Measurements from ENCODE around the gene ZFP92.
"Not testable (repeated sequence)": the region's sequence is repeated elsewhere in the genome, so short reads cannot be mapped to it uniquely, and the experiment has no call there.

ZFP92 gene, protein sequence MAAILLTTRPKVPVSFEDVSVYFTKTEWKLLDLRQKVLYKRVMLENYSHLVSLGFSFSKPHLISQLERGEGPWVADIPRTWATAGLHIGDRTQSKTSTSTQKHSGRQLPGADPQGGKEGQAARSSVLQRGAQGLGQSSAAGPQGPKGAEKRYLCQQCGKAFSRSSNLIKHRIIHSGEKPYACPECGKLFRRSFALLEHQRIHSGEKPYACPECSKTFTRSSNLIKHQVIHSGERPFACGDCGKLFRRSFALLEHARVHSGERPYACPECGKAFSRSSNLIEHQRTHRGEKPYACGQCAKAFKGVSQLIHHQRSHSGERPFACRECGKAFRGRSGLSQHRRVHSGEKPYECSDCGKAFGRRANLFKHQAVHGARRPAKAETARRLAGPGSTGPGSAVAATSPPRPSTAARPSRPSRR

DNA sequence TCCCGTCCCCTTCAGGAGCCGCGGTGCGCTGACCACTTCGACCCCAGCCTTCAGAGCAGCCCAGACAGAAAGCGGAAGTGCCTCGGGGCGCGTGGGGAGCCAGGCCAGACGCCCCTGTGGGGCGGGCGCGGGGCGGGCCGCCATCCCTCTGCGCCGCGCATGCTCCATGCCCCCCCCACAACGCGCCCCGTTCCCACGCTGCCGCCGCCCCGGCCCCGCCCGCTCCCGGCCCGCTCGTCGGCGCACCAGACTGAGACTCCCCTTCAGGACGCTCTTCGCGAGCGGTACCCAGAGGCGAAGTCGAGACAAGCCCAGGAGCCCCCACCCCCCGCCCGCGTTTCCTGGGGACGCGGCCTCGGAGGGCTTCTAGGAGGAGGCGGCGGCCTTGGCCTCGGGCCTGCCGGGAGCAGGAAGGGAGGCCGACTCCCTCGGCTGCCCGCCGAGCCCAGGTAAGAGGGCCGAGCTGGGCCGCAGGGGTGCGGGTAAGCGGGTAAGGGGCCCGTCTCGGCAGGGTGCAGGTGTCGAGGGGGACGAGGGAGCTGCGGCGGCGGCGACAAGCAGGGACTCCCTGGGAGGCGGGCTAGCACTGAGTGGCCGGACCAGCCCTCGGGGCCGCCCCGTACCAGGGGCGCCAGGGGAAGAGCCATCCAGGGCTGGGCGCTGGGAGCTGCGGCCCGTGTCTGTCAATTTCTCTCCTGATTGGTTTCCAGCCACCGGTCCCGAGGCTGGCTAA lies at the start of gene ZFP92:
ZFP92 (plus strand) TSS at position 218 of the 733 bp plus-strand sequence. CDS start 6,851 bp downstream, outside the sequence.
- no peak for DNase-seq

DNA sequence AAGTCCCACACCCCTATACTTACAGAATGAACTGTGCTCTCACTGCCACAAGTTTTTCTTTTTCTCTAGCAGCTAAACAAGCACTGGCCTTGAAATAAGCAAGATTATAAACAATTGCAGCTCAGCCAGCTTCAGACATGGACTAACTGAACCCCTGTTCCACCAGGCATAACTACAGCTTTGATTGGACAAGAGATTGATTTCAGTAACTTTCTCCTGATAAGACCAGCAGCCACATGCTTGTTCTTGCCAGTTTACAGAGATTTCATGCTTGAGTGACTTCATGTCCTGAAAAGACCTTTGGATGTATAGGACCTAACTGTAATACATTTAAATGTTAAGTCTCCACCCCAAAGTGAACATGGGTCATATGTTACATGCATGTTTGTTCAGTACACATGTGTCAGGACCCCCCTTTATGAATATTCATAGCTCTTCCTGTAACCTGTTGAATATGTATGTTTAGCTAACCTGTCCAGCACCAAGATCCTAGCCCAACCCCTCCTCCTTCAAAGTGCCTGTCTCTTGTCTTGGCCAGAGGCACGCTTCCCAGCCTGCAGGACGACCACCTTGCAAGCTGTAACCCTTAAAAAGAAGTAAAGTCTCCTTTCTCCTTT lies 49.4 kb upstream of the ZFP92 start:
- no peak for DNase-seq

DNA sequence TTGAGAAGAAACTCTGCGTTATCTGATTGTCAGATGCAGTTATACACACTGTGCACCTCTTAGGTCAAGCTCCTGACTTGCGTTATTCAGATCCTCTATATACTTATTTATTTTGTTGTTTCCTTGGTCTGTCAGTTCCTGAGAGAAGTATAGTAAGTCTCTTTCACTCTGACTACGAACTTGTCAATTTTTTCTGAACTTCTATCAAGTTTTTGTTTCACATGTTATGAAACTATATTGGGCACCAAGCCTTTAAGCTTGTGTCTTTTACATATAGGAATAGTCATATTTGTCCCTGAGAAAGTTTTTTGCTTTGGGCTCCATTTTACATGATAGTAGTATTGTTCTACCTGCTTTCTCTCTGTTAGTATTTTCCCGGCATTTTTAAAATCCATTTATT lies 45.6 kb upstream of the ZFP92 start:
- DNase-seq: no peak

DNA sequence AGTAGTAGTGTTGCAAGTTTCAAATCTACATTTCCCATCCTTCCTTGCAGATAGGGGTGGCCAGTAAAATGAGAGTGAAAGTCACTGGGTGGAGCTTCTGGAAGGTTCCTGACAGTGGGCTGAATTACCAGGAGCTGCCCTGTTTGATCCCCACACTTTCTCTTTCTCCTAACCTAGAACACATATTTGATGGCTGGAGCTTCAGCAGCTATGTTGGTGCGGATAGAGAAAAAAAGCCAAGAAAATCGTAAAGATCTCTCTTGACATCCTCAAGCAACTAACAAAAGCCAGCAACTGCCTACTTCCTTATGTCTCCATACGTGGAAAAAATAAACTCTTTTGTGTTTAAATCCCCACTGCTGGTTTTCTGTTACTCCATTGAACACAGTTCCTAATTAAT lies 45.2 kb upstream of the ZFP92 start:
- DNase-seq: no peak

DNA sequence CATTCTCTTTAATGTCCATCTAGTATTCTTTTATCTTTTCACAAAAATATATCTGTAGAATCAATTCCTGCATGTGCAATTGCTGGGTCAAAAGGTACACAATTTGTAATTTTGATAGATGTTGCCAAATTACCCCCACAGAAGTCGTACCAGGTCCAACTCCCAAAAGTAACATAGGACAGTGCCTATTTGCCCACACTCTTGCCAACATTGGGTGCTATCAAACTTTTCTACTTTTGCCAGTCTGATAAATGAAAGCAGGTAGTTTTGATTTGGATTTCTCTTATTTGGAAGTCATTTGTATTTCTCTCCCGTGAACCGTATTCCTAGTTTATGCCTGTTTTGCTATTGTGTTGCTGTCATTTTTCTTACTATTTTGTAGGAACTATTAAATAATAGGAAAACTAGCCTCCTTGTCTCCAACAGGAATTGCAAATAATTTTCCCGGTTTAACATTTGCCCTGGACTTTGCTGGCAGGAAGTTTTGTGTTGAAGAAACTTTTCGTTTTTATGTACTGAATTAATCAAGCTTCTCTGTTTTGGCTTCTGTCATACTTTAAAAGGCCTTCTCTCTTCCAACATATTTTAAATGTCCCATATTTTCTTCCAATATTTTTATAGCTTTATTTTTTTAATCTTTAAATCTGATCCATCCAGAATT lies 44.3 kb upstream of the ZFP92 start:
- DNase-seq: no peak

DNA sequence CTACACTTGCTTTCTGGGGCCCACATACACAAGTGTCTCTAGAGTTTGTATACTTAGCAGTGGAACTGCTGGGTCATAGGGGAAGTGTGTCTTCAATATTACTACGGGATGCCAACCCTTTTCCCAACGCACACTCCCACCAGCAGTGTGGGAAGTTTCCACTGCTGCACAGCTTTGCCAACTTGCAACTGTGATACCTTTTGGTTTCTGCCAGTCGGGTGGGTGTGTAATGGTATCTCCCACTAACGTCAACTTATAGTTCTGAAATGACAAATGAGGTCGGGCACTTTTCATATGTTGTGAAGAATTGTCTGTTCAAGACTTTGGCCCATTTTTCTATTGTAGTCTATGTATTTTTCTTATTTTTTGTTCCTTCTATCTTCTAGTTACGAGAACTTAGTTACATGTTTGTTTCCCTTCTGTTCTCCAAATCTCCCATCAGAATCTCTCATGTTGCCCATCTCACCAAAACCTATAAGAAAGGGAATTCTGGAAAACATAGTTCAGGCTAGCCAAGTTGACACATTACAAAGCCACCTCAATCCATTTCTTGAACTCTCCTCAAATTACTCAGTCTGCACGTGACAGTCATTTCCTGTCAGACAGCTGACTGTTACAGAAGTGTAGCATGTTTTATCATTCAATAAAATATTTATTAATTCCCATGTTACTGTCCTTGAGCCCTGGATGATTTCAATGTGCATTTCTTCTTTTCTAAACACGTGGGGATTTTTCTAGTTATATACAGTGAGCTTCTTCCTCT lies 40.8 kb upstream of the ZFP92 start:
- no peak for DNase-seq

DNA sequence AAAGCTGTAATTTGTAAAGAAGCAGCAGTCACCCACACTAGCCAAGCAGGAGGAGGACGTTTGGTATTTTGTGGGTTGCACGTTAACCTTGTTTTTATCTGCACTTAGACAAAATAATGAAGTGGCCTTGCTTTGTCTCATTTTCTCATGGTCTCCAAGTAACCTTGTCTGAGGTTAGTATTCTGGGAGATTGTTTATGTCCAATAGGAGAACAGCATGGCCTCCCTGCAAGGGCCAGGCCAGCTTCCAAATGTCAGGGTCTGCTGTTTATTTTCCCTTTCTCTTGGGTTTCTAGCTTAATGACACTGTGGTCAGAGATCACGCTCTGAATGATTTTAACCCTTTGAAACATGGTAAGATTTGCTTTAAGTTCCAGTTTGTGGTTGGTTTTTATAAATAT lies 40.0 kb upstream of the ZFP92 start:
- no peak for DNase-seq

DNA sequence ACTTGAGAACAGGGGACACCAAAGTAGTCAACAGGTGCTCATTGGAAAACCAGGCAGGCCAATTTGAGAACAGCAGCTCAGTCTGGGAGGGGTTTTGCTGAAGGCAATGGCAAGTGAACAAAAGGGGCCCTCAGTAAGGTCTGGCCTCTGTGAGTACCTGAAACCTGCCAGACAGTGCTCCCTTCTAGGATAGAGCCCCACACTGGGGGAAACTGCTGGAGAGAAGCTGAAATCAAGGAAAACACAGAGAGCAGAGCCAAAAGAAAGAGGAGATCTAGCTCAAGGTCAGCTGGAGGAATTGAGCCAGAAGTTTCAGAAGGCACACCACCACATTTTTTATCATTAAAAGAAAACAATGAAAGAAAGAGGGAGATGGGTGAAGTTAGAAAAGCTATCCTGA lies 38.3 kb upstream of the ZFP92 start:
- no peak for DNase-seq

DNA sequence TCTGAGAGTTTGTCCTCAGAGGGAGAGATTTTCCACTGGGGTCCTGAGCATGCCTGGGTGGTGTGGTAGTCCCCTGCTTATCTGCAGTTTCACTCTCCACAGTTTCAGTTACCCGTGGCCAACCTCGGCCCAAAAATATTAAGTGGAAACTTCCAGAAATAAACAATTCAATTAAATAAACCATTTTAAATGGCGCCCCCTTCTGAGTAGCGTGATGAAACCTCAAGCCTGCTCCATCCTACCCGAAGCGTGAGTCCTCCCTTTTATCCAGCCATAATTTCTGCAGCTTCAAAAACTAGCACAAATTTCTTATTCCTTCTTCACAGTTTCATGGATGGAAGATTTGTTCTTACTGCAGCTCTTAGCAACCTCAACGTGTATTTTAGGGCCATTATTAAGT lies 36.8 kb upstream of the ZFP92 start:
- no peak for DNase-seq

DNA sequence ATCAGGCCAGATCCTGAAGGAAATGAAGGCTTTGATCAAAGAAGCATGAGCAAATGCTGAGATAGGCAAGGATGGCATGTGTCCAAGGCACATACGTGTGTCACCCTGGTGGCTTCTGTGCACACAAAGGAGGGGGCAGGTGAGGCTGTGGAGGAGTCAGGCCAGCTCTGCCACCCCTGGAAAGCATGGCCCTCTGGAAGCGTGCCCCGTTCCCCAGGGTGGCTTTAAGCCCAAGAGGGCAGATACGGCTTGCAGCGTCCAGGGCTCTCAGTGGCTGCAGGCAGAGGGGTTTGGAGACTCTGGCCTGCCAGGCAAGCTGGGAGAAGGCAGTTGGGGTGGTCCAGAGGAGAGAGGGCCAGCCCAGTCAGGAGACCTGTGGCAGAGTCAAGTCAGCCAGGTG lies 35.7 kb upstream of the ZFP92 start:
- DNase-seq: no peak

DNA sequence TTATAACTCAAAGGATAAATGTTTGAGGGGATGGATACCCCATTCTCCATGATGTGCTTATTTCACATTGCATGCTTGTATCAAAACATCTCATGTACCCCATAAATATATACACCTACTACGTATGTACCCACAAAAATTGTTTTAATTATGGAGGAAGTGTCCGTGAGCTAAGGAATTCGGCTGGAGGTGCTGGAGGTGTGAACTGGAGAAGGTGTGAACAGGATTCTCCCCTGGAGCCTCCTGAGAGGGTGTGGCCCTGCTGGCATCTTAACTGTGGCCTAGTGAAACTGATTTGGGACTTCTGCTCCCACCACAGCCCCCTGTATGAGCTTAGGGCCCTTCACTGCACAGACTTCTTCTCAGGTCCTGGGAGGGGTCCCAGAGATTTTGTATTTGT lies 33.5 kb upstream of the ZFP92 start:
- DNase-seq: no peak

DNA sequence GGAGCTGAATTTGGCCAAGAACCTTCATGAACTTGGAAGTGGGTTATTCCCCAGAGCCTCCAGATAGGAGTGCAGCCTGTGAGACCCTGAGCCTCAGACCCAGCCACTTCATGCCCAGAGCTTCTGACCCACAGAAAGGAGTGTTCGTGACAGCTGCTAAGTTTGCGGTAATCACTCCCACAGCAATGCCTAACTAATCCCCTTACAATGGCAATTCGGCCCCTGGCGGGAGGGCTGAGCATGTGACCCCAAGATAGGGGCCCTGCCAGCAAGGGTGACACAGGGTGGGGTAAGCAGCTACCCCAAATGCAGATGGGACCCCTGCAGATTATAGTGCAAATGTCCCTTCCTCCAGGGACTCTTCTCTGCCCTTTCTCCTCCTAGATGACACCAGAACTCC lies 32.7 kb upstream of the ZFP92 start:
- no peak for DNase-seq

DNA sequence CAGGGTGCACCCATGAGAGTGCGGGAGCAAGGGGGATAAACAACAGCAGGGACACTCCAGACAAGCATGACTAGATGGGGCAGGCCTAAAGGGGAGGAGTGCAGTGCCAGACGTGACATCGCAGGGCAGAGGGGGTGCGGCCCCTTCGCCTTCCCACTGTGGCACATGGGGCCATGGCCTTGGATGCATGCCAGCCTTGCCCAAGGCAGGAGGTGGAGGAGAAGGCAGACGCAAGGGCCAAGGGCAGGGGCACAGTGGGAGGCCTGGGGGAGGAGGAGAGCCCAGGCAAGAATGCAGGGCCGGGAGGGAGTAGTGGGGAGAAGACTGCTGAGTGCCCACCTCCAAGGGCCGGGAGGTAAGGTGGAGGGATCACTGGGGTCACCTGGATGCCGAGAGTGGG lies 31.8 kb upstream of the ZFP92 start:
- DNase-seq: no peak

DNA sequence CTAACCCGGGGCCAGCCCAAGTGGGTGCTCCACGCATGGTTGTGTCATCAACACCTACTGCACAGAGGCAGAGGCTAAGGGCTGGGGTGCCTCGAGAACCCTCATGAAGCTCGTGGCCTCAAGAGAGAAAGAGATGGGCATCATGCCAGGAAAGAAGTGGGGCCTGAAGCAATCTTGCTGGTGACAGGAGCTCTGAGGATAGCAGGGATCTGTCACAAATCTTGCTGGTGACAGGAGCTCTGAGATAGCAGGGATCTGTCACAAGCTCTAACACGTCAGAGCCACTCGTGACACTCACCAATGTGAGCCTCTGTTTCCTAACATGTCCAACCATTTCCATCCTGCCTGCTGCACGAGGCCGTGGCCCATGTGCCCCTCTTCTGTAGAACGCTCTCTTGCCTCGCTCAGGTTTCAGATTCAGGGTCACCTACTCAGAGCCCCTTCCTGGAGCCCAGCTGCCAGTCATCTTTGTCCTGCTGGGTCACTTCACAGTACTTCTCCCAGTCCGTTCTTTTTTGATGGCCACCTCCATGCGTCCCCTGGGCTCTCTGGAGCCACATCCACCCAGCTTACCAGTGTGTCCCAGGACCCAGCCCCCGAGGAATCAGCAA lies 31.2 kb upstream of the ZFP92 start:
- DNase-seq: no peak

DNA sequence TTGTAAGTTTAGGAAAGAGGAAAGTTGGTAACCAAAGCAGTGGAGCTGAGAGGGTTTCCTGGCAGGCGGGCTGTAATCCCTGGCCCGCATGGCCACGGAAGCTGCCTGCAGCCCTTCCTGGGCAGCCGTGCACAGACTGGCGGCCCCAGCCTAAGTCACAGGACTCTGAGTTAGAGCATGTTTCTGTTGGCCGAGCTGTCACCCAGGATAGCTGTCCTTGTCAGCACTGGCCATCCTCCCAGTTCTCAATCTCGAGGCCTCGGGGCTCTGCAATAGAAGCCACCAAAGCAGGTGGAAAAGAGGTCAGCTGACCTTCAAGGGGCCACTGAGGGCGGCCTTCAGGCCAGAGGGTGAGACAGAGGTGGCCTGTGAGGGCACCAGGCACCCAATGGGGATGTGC lies 30.6 kb upstream of the ZFP92 start:
- no peak for DNase-seq

DNA sequence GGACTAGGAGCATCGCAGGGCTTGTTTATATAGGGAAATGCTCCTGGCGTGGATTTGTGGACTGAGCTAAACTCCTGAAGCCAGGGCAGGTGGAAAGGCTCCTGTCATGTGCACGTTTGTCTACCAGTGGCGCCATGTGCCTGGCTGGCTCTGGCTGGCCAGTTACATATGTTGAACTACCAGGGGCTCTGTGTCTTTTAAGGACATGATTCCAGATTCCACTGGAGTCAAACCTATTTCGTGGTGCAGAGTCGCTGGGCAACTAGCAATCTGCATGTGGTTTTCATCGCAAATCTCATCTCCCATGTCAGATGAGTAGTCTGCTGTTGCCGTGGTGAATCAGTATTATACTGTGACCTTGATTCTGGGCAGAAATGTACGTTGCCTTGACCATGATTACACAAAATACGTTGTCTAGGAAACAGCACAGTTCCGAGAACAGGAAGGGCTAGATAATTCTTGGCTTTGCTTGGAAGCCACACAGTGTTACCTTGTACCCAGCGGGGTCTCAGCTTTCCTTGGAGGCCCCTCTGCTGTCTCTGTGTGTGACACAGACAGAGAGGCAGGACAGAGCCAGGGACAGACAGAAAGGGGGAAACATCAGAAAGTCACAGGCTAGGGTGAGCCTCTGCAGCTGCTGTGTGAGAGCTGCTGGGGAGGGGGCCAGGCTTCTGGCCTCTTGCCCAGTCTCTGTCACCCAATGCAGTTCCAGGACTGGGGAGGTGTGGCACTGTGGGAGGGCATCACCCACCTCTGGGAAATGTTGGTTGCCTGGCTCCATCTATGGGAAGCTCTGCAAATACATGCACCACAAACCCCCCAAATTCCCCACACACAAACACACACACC lies 29.4 kb upstream of the ZFP92 start:
- no peak for DNase-seq

DNA sequence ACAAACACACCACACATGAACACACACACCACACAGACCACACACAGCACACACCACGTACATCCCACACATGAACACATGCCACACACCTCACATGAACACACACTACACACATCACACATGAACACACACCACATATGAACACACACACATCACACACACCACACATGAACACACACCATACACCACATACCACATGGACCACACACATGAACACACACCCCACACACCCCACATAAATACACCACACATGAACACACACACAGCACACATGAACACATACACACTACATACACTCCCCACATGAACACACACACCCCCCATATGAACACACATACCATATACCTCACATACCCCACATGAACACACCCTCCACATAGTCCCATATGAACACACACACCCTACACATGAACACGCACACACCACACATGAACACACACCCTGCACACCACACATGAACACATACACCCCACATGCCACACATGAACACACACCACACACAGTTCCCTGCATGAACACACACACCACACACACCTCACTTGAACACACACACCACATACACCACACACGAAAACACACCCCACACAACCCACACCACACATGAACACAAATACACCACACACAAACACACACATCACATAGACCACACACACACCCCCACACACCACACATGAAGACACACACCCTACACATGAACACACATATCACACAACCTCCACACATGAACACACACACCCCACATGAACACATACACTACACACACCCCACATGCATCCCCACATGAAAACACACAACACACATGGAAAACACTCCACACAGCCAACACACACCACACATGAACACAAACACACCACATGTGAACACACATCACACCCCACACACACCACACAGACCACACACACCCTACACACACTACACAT lies 28.4 kb upstream of the ZFP92 start:
- no peak for DNase-seq

DNA sequence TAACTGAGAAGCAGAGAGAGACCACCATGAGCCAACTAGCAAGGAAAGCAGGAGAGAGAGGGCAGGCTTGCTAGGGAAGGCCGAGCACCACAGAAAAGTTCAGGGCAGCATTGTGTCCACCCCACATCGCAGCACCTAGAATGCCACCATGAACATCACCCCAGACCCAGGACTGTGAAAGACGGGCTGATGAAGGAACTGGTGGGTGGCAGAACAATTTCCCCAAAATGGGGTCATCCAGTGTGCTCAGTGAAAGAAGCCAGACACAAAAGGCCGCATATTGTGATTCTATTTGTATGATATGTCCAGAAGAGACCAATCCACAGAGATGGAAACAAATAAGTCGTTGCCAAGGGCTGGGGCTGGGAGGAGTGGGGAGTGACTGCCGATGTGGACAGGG lies 26.9 kb upstream of the ZFP92 start:
- no peak for DNase-seq

DNA sequence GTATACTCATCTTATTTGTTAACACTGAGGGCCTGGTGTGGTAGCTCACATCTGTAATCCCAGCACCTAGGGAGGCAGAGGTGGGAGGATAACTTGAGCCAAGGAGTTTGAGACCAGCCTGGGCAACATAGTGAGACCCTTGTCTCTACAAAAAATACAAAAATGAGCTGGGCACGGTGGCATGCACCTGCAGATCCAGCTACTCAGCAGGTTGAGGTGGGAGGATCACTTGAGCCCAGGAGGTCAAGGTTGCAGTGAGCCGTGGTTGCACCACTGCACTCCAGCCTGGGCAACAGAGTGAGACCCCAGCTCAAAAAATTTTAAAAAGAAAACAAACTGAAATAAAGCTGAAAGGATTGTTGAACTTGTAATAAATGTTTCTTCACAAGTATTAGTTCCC lies 26.3 kb upstream of the ZFP92 start:
- DNase-seq: not testable (repeated sequence)

DNA sequence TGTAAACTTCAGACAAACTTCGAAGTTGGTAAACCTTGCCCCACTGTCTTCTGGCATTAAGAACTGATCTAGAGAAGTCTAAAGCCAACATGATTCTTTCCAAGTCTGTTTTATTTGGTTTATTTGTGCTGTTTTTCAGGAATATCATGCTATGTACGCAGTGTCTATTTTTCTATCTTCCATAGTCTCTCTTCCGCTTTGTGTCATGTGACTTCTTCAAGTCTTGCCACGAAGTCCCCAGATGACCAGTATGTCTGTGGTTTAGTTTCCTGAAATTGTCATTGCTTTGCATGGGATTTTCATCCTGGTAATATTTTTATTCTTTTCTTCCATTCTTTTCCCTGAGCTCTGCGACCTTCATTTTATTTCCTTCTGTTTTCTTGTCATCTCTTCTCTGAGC lies 25.2 kb upstream of the ZFP92 start:
- no peak for DNase-seq
